NCI-H510A treated with DMSO at 0.1 percent for 48 hours (cell line): ENCODE results near the gene TMEM74B.
"Not testable (repeated sequence)": the region's sequence is repeated elsewhere in the genome, so short reads cannot be mapped to it uniquely, and the experiment has no call there.

Experiments used
- DNase-seq: peaks from one replicate; lab custom pipeline; 2025; lab: John Stamatoyannopoulos, UW

Gene TMEM74B

DNA sequence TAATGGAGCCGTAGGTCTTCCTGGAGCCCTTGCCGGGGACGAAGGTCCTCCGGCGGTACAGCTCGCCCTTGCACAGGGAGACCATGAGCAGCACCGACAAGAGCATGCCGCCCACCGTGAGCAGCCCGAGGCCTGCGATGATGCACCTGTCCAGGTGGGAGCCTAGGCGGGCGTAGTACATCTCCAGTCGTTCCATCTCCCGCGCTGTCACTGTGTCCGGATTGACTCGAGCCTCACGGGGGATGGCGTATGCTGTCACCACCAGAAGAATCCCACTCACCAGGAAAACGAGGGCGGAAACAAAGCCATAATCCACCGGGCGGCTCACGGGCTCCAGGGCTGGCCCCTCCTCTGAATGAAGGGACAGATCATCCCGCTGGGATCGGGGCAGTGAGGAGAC is 3.8 kb downstream of the TMEM74B start:
- DNase-seq = no peak

DNA sequence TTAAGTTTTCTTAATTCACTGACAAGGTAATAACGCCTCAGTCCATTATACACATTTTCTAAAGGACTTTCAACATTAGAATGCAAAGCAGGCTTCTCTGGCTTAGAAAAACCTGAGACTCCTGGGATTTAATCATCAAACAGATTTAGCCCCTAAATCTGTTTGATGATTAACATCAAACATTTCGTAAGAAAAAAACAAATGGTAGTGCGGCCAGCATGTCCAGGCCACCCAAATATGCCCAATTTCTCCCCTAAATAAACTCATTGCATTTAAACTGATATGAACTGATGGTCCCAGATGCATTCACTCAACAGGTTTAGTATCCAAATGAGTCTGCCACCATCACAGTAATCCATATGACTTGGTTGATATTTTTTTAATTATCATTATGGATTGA is 6.2 kb downstream of the TMEM74B start:
- DNase-seq = no peak

DNA sequence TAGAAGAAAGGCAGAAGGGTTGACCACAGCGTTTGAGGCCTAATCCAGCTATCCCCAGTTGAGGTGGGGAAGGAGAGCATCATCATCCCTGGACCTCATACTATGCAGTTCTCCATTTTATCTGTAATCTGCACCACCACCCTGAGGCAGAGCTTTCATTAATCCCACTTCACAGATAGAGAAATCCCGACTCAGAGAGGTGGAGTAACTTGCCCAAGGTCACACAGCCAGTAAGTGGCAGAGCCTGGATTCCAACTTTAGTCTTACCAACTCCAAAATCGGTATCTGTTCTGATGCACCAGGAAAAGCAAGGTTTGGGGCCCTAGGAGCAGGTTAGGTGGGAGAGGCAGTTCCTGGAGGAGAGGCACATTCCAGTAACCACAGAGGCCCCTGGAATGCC is 6.7 kb downstream of the TMEM74B start:
- DNase-seq = no peak

DNA sequence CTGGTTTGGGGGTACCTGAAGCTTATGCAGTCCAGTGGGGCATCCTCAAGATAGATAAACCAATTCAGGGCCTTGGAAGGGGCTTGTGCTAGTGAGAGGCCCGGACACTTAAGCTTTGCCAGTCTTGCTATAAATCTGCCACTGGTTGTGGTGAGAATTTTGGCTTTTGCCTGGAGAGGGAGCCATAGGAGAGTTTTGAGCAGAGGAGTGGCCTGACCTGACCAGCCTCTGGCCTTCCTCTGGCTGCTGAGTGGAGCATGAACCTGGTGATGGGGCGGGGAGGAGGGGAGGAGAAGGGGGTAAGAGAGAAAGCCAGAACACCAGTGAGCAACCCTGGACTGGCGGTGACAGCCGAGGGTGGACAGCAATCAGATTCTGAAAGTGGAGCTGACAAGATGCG is 7.1 kb downstream of the TMEM74B start:
- DNase-seq = no peak

DNA sequence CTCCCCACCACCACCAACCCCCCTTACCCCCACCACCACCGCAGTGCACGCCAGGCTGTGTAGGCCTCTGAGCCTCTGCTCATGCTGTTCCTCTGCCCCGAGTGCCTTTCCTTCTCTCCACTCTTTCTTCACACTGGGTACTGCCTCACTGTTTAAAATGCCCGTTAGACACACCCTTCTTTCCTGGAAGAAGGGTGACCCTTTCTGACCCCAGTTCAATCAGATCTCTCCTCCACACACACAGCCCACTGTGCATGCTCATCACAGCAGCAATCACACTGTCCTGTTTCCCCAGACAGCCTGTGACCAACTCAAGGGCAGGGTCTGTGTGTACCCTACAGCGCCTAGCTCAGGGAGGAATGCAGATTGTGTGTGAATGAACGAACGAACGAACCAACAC is 10.0 kb downstream of the TMEM74B start:
- no peak for DNase-seq

DNA sequence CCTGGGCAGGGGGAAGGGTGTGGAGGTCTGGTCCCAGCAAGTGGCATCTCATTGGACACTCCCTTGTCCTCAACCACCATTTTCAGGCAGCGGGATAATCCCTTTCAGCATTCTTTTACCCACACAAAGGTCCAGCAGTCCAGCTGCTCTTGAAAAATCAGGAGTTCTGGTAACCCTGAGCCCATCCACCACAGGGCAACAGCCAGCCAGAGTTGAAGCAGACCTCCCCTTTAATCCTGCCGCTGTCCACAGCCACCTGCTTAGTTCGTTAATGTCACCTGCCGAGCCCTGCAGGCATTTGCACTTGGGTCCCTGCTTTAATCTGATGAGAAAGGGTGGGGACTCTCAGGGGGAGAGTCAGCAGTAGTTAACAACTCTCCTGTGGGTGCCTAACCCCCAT is 11.1 kb downstream of the TMEM74B start:
- DNase-seq = no peak

DNA sequence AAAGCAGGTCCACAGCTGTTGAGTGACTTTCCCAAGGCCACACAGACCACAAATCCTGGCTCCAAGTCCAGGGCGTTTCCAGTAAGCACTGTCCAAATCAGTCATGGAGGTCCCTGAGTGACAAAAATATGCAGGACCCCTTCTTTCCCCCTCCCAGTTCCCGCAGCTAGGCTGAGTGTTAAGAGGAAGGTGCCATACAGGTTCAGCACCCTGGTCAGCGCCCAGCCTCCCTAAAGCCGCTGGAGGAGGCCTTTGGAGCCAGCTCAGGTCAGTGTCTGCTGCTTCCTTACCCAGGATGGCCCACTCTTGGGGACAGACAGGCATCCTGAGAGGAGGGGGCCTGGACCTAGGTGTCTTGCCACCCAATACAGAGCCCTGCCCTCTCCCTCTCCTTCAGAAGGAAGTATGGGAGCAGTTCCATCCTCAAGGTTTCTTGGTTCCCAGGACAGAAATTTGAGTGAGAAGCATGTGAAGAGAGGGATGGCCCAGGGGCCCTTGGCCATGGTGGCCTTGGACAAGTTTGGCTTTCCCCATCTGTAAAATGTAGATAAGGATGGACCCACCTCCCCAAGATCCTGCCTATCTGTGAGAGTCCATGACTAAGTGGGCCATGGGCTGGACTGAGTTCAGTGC is 13.2 kb downstream of the TMEM74B start:
- no peak for DNase-seq

DNA sequence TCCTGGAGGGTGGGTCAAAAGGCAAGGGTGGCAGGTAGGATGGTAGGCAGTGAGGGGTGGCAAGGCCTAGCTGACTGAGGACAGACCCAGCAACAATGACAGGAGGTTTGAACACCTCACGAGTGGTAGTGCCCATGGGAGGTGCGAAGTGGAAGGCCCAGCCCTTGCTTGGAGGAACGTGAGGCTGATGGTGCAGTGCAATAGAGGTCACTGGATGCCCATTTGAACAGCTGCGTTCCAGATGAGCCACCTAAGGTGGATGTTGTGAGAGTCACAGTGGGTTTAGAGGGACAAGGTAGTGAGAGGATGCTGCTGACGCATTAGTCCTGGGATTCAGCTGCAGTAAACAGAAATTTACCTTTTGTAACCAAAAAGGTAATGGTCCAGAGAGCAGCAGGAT is 15.6 kb downstream of the TMEM74B start:
- no peak for DNase-seq

DNA sequence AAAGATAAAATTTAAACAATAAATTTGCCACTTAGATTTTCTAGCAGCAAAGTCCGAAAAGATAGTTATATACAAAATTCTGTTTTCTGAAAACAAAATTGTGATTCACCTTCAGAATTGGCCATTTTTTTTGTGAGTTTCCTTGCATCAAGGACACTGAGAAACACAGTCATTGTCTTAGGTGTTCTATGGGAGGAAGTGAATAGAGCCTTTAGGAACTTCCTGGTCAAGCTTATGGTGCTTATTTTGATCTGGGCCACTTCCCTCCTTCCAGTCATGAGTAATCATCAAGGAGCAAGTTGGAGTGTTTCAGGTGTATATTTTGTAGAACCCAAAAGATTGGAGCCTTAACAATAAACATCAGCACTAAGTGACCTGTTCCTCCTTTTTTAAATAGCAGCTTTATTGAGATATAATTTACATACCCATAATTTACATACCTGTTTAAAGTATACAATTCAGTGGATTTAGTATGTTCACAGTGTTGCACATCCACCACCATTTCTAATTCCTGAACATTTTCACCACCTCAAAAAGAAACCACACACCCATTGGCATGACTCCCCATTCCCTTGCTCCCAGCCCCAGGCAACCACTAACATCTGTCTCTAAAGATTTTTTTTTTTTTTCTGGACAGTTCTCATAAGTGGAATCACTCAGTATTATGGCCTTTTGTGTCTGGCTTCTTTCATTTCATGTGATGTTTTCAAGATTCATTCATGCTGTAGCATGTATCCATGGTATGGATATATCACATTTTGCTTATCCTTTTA is 17.6 kb downstream of the TMEM74B start:
- no peak for DNase-seq

DNA sequence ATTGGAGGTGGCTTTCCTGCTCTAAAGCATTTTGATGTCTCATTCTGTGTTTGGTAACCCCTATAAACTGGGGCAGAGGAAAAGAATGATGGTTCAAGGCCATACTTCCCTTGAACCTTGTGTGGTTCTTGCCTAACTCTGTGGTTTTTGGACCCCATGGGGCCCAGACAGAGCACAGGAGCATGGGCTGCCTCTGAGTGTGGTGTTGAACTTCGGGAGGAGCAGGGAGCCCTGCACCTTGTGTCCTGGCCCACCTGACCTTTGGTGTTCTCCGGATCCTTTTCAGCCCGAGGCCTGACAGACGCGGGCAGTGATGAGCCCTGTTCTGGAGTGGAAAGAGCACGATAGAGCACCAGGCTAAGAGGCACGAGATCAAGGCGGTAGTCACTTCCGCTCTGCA is 18.8 kb downstream of the TMEM74B start:
- DNase-seq = no peak

DNA sequence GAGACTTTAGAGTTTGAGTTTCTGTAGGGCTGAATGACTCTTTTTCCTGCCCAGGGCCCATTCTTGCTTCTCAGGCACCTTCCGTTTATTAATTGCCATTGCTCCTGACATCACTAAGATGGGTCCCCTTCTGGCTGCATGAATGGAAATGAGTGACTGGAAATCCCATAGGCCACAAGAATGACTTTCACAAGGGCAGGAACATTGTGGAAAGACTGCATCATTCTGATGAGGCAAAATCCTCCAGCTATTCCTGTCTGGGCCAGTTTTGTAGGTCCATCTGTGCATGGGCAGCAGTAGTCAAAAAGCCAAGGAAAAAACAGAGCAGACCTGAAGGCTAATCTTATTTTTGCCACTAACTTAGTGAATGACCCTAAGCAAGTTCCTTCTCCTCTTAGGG is 19.3 kb downstream of the TMEM74B start:
- no peak for DNase-seq

DNA sequence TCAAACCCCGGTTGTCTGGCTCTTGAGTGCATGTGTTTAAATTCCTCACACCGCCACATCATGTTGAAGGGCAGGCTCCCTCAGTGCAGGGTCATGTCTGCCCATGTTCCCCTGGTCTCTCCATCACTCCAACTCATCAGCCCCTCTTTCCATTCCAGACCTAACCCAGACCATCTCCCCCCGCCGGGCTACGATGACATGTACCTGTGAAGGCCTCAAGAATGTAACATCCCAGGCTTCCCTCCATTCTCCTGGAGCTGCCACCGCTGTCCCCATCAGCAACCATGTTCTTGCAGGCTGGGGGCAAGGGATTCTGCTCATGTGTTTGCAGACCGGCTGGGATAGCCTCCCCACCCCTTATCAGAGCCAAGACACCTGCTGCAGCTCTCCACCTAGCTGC is 19.9 kb downstream of the TMEM74B start:
- no peak for DNase-seq

DNA sequence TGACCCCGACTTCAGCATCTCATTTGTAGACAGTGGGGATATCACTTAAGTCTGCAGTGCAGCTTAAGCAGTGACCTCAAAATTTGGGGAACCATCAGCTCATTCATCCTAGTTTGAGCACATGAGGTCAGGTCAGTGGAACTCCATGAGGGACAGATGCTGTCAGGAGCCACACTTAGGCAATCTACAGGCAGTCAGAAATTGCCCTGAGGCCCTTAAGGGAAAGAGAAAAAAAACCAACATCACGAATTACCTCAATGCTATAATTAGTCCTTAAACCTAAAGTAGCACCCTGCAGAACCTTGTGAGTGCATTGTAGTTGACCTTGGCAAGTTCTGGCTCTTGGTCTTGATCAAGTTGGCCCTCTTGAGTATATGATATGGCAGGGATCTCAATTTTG is 21.1 kb downstream of the TMEM74B start:
- DNase-seq = no peak

DNA sequence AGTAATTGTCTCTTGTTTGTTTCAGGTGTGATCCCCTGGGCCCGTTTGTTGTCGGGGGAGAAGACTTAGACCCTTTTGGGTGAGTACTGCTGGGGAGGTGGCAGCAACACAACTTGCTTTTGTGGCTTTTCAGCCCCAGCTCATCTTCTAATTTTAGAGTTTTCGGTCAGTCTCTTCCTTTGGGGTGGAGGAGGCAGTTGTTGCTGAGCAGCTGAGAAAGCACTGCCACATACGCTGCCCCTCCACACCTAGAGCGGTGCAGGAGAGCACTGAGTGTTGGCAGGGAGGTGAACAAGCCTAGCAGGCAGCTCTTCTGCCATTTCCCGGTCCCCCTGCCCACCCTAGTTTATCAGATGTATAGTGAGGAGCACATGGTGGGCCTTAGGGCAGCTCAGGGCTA is 21.7 kb downstream of the TMEM74B start:
- DNase-seq = no peak

DNA sequence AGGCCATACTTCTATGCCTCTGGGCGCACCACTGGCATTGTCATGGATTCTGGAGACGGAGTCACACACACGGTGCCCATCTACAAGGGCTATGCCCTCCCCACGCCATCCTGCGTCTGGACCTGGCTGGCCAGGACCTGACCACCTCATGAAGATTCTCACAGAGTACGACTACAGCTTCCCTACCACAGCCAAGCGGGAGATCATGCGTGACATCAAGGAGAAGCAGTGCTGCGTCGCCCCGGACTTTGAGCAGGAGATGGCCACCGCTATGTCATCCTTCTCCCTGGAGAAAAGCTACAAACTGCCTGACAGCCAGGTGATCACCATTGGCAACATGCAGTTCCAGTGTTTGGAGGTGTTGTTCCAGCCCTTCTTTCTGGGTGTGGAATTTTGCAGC is 23.8 kb downstream of the TMEM74B start:
- no peak for DNase-seq

DNA sequence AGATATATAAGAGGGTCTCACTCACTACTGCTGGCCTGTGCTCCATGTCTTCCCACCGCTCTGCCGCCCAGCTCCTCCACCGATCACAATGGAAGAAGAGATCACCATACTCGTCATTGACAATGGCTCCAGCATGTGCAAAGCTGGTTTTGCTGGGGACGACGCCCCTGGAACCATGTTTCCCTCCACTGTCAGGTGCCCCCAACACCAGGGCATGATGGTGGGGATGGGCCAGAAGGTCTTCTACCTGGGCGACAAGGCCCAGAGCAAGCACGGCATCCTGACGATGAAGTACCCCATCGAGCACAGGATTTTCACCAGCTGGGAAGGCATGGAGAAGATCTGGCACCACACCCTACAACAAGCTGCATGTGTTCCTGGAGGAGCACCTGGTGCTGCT is 24.3 kb downstream of the TMEM74B start:
- DNase-seq = no peak

DNA sequence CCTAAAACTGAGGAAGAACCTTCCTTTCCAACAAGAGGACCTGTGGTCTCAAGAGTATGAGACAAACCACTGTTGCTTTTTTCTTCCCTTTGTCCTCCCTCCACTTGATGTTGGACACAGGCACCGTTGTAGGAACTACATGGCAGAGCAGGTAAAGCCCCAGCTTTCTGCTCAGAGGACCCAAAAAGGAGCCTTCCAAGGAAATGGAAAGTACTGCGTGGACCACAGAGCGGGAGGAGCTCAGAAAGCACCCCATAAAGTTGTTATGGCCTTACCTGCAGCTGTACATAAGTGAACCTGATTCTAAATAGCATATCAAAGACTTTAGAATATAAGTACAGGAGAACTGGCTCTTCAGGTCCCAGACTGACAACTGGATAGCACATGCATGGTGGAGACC is 29.4 kb downstream of the TMEM74B start:
- DNase-seq = no peak

DNA sequence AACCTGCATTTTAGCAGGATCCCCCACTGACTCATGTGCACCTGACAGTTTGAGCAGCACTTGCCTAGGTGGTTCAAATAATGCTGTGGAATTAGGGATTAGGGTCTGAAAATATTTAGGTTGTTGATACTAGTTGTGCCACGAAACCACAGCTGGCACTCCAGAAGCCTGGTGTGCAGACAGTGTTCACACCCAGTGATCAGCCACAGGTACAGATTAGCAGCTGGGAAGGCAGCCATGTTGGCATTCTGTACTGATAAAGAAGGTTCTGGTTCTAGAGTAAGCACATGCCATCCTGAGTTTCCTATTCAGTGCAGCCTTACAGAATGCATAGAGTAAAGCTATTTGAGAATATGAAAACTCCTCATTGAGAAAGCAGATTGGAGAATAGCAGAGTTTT is 30.1 kb downstream of the TMEM74B start:
- no peak for DNase-seq

DNA sequence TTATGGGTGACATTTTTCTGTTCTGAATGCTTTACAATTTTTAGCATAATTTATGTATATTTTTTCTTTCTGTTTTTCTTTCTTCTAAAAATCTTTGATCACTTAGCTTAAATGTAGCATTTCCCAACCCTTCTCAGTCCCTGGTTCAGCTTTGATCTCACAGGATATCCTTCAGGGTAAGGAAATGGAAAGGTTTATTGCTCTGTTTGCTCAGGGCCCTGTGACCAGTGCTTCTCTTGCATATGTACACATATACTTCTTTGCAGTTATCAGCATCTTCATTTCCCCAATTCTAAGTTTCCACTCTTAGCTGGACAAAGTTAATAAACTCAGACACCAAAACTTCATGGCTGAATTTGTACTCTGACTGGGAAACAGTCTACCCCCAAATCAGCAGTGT is 30.6 kb downstream of the TMEM74B start:
- DNase-seq = no peak

DNA sequence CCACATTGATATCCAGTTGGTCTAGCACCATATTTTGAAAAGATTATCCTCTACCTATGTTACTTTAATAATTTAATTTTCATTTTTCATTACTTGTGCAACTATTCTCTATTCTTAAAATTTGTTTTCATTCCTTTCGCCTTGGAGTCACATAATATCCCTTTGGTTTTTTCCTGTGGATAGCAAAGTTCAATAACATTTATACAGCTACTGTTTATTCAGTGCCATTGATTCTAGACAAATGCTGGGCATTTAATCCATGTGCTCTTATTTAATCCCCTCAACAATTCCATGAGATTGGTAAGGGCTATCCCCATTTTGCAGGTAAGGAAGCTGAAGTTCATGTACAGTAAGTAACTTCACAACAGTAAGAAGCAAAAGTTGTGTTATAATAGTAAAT is 33.8 kb downstream of the TMEM74B start:
- DNase-seq = no peak

DNA sequence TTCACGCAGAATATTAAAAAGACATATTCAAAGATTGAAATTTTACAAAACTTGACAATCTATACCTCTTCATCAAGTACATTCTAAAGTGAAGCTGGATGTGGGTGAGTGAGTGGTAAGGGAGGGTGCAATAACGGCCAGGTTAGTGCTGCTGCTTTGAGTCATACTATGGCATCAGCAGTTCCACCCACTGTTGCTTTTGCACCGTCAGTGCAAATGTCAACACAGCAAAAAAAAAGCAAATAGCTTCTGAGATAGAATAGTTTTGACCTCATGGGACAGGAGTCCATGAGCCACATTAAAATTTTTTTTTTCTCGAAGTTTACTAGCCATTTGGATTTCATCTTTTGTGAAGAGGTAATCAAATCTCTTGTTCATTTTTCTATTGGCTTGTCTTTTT is 34.6 kb downstream of the TMEM74B start:
- DNase-seq = no peak

DNA sequence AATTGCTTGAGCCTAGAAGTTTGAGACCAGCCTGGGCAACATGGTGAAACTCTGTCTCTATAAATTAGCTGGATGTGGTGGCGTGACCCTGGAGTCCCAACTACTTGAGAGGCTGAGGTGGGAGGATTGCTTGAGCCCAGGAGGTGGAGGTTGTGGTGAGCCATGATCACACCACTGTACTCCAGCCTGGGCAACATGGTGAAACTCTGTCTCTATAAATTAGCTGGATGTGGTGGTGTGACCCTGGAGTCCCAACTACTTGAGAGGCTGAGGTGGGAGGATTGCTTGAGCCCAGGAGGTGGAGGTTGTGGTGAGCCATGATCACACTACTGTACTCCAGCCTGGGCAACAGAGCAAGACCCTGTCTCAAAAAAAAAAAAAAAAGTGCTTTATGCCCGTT is 35.0 kb downstream of the TMEM74B start:
- not testable (repeated sequence) for DNase-seq

DNA sequence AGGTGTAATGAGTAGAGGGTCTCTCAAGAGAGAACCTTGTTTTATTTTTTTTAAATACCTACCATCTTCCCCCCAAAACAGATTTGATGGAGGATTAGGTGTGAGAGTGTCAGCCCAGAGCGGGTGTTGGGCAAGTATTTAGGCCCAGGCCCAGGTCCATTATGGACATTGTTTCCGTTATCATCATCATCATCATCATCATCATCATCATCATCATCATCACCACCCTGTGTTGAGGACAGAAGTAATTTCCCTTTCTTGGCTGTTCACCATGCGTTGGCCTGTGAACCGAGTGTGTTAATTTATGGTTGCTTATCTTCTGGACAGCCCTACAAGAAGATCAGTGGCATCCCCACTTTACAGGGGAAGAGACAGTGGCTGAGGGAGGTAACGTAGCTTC is 37.8 kb downstream of the TMEM74B start:
- DNase-seq = no peak
